Subcutaneous adipose tissue (tissue), 4 donors: ENCODE data around the gene KCNMA1. TPM values are rescaled to one million over a fixed set of nuclear protein-coding genes. Genes with fewer than 3 reads are reported as not detected.

Source experiments
- CTCF ChIP-seq: fragments of 450-650 bp; IDR thresholded peaks from one replicate; pipeline ENCODE4 v1.5.1; 2016; ENCODE audit warnings: low read depth, mild to moderate bottlenecking, control low read depth, antibody characterized with exemption, moderate library complexity
- total RNA-seq, 4 donors: library from RNA; depleted of rRNA; stranded (reverse); fragments of >200 nt; gene quantifications; one replicate each; pipeline ENCODE4 v1.1.0, GENCODE V29; 2016

The KCNMA1 gene
- total RNA-seq, 4 donors from 2014 or later, result 10.3 to 91.5 (median 23.8) TPM

GRCh38 chr10:77165445-77166208 lies 472.0 kb downstream of the KCNMA1 start:
- no peak for TF ChIP-seq CTCF

- TF ChIP-seq CTCF, result no peak
These were observed 472.8 kb downstream of the KCNMA1 start for GRCh38 chr10:77164616-77165311.

- TF ChIP-seq CTCF, result no peak
These were observed 473.8 kb downstream of the KCNMA1 start for GRCh38 chr10:77163670-77164348.

GRCh38 chr10:77162697-77163096 lies 474.9 kb downstream of the KCNMA1 start:
- no peak for TF ChIP-seq CTCF

- no peak for TF ChIP-seq CTCF
These were observed 476.9 kb downstream of the KCNMA1 start for GRCh38 chr10:77160679-77161078.

- no peak for TF ChIP-seq CTCF
These were observed 478.0 kb downstream of the KCNMA1 start for GRCh38 chr10:77159538-77160110.

- TF ChIP-seq CTCF, result no peak
These were observed 478.9 kb downstream of the KCNMA1 start for GRCh38 chr10:77158666-77159065.
